K562 (cell line): ENCODE results near the gene YTHDC1. TPM values are rescaled to one million over a fixed set of nuclear protein-coding genes. Genes with fewer than 3 reads are reported as not detected.

Experiments used
- BACH1 ChIP-seq: fragments of 200-800 bp; sonication (Bioruptor generic); IDR thresholded peaks from 2 replicates; pipeline ENCODE4 v1.6.1; 2016; ENCODE audit warnings: missing genetic modification characterization, missing compliant biosample characterization
- CBX3 ChIP-seq, 2 experiments: IDR thresholded peaks; 1 replicate in 1 of 2; 2 replicates in 1 of 2; pipeline ENCODE4 v1.6.1; 2012; ENCODE audit warnings: inconsistent platforms in 2 of 2, low read length in 2 of 2, borderline replicate concordance in 1 of 2, control low read depth in 1 of 2
- HDAC3 ChIP-seq: fragments of 450-650 bp; IDR thresholded peaks from 2 replicates; pipeline ENCODE4 v1.6.1; 2018; ENCODE audit warnings: borderline replicate concordance, mild to moderate bottlenecking, moderate library complexity; ENCODE audit not compliant: partially characterized antibody
- JUN ChIP-seq, 2 experiments: sonication (generic) in 1 of 2; formaldehyde crosslinking in 1 of 2; IDR thresholded peaks; 2 replicates each; pipeline versions ENCODE4 v1.6.1 to v1.8.0; 2012 to 2022; ENCODE audit warnings: borderline replicate concordance in 2 of 2, mild to moderate bottlenecking in 2 of 2, improper control_type of control experiment in 1 of 2, low read depth in 1 of 2, low read length in 1 of 2, missing genetic modification reagents in 1 of 2
- KLF13 ChIP-seq: fragments of 450-650 bp; IDR thresholded peaks from 2 replicates; pipeline ENCODE4 v1.6.1; 2016; ENCODE audit warnings: missing genetic modification characterization, low read depth, mild to moderate bottlenecking, missing compliant biosample characterization, moderate library complexity, borderline replicate concordance
- MCM7 ChIP-seq, 2 experiments: fragments of 450-650 bp; IDR thresholded peaks; 2 replicates each; pipeline ENCODE4 v1.6.1; 2016 to 2018
- NFE2 ChIP-seq: IDR thresholded peaks from 2 replicates; pipeline ENCODE4 v1.6.1; 2014; ENCODE audit warnings: antibody characterized with exemption, low read depth
- PYGO2 ChIP-seq: fragments of 450-650 bp; IDR thresholded peaks from 2 replicates; pipeline ENCODE4 v1.6.1; 2016; ENCODE audit warnings: mild to moderate bottlenecking, missing genetic modification characterization, moderate library complexity, missing compliant biosample characterization
- RB1 ChIP-seq: fragments of 450-650 bp; IDR thresholded peaks from 2 replicates; pipeline ENCODE4 v1.6.1; 2017; ENCODE audit warnings: low read depth, mild to moderate bottlenecking
- SIRT6 ChIP-seq: IDR thresholded peaks from one replicate; pipeline ENCODE4 v1.6.1; 2012; ENCODE audit warnings: low read depth, mild to moderate bottlenecking, control low read depth, inconsistent platforms, low read length, moderate library complexity
- TAF1 ChIP-seq: IDR thresholded peaks from 2 replicates; pipeline ENCODE4 v1.6.1; 2011; ENCODE audit warnings: mild to moderate bottlenecking, low read length, moderate library complexity; ENCODE audit not compliant: insufficient read depth, control insufficient read depth, severe bottlenecking; ENCODE audit errors: extremely low read depth
- TBP ChIP-seq: optimal IDR thresholded peaks from 2 replicates; pipeline ENCODE3; 2011; ENCODE audit warnings: low read depth, low read length, improper control_type of control experiment
- VEZF1 ChIP-seq: fragments of 200-800 bp; sonication (Bioruptor generic); IDR thresholded peaks from 2 replicates; pipeline ENCODE4 v1.6.1; 2017; ENCODE audit warnings: missing genetic modification characterization, missing compliant biosample characterization
- ZNF274 ChIP-seq: IDR thresholded peaks from 2 replicates; pipeline ENCODE4 v1.6.1; 2011; ENCODE audit warnings: low read depth, mild to moderate bottlenecking, low read length, moderate library complexity, borderline replicate concordance
- ZNF644 ChIP-seq: fragments of 200-800 bp; sonication (Bioruptor generic); IDR thresholded peaks from 2 replicates; pipeline ENCODE4 v1.6.1; 2016; ENCODE audit warnings: low read depth, missing genetic modification characterization, missing compliant biosample characterization
- polyA plus RNA-seq, 8 experiments: library from polyadenylated mRNA; depleted of rRNA in 4 of 8; stranded (reverse) in 5 of 8; unstranded in 3 of 8; fragments of >200 nt; fragmentation: Nextera tagmentation in 2 of 8; fragmentation: Illumina TruSeq in 1 of 8; extraction: Ambion mirVana in 2 of 8; extraction: Trizol in 1 of 8; gene quantifications; 2 replicates each; pipeline versions ENCODE4 v1.2.1 to v1.2.3, GENCODE V29; 2011 to 2014; ENCODE audit warnings: inconsistent platforms in 1 of 8, missing spikeins in 1 of 8
- total RNA-seq, 7 experiments: library from RNA; depleted of rRNA in 6 of 7; stranded (reverse); fragments of >200 nt in 6 of 7; fragmentation: Illumina TruSeq in 2 of 7; extraction: Trizol in 2 of 7; gene quantifications; 2 replicates each; pipeline versions ENCODE4 v1.2.1 to v1.2.3, GENCODE V29; 2011 to 2021; ENCODE audit warnings: low replicate concordance in 1 of 7
- TF ChIP-seq, protein P1 (sequence below): sonication (generic); formaldehyde crosslinking; IDR thresholded peaks from 2 replicates; pipeline ENCODE4 v1.8.0; 2023; ENCODE audit warnings: mild to moderate bottlenecking, missing genetic modification reagents
- TF ChIP-seq, protein P2 (sequence below): sonication (generic); formaldehyde crosslinking; IDR thresholded peaks from 2 replicates; pipeline ENCODE4 v1.8.1; 2023; ENCODE audit warnings: mild to moderate bottlenecking, missing genetic modification reagents, moderate library complexity

Gene YTHDC1
- total and polyA plus RNA-seq, 9 of the 15 experiments (the other 6 are each of a cell fraction or from before 2014, with no cell fraction given) = 9.8 to 65.4 (median 51.7) TPM

GRCh38 chr4:68349279-68349648 lies 626 bp downstream of the YTHDC1 start (continued):
- no peak for TF ChIP-seq VEZF1 (CRISPR knock-in tag)
- TF ChIP-seq CBX3 (IDR thresholded peaks at IDR 0.05; ENCODE audit: borderline replicate concordance in 1 of 2, low read length in 2 of 2) = no peak
- no peak for TF ChIP-seq BACH1
- TF ChIP-seq HDAC3 = no peak
- TF ChIP-seq, protein P1, sequence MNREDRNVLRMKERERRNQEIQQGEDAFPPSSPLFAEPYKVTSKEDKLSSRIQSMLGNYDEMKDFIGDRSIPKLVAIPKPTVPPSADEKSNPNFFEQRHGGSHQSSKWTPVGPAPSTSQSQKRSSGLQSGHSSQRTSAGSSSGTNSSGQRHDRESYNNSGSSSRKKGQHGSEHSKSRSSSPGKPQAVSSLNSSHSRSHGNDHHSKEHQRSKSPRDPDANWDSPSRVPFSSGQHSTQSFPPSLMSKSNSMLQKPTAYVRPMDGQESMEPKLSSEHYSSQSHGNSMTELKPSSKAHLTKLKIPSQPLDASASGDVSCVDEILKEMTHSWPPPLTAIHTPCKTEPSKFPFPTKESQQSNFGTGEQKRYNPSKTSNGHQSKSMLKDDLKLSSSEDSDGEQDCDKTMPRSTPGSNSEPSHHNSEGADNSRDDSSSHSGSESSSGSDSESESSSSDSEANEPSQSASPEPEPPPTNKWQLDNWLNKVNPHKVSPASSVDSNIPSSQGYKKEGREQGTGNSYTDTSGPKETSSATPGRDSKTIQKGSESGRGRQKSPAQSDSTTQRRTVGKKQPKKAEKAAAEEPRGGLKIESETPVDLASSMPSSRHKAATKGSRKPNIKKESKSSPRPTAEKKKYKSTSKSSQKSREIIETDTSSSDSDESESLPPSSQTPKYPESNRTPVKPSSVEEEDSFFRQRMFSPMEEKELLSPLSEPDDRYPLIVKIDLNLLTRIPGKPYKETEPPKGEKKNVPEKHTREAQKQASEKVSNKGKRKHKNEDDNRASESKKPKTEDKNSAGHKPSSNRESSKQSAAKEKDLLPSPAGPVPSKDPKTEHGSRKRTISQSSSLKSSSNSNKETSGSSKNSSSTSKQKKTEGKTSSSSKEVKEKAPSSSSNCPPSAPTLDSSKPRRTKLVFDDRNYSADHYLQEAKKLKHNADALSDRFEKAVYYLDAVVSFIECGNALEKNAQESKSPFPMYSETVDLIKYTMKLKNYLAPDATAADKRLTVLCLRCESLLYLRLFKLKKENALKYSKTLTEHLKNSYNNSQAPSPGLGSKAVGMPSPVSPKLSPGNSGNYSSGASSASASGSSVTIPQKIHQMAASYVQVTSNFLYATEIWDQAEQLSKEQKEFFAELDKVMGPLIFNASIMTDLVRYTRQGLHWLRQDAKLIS (CRISPR knock-in tag) = 0 out of 2 replicates have a peak, but pooled peaks have one; percentile 59
- no peak for TF ChIP-seq ZNF274
- TF ChIP-seq KLF13 = no peak
- no peak for TF ChIP-seq PYGO2 (tag)
- 0 out of 2 replicates have a peak, but pooled peaks have one; percentile 34 for TF ChIP-seq ZNF644 (tag)
- no peak for TF ChIP-seq JUN (IDR thresholded peaks at IDR 0.05; ENCODE audit: borderline replicate concordance, low read depth, low read length)
- TF ChIP-seq JUN (CRISPR knock-in tag; IDR thresholded peaks at IDR 0.05; ENCODE audit: borderline replicate concordance) = no peak
- no peak for TF ChIP-seq RB1
- TF ChIP-seq NFE2 = no peak
- TF ChIP-seq TAF1 = no peak
- peak; percentile 12 for TF ChIP-seq TBP
- no peak for TF ChIP-seq MCM7 (IDR thresholded peaks at IDR 0.05)
- TF ChIP-seq, protein P2, sequence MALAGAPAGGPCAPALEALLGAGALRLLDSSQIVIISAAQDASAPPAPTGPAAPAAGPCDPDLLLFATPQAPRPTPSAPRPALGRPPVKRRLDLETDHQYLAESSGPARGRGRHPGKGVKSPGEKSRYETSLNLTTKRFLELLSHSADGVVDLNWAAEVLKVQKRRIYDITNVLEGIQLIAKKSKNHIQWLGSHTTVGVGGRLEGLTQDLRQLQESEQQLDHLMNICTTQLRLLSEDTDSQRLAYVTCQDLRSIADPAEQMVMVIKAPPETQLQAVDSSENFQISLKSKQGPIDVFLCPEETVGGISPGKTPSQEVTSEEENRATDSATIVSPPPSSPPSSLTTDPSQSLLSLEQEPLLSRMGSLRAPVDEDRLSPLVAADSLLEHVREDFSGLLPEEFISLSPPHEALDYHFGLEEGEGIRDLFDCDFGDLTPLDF = no peak
- TF ChIP-seq SIRT6 = no peak
